CD4-positive, alpha-beta T cell treated with Interleukin-6 for 4 hours (primary cell): ENCODE results near the gene ANKRD44.

Source experiments
- DNase-seq: peaks from one replicate; pipeline ENCODE4 v3.0.0-alpha.2; 2020; ENCODE audit warnings: mixed read lengths

ANKRD44 gene

DNA sequence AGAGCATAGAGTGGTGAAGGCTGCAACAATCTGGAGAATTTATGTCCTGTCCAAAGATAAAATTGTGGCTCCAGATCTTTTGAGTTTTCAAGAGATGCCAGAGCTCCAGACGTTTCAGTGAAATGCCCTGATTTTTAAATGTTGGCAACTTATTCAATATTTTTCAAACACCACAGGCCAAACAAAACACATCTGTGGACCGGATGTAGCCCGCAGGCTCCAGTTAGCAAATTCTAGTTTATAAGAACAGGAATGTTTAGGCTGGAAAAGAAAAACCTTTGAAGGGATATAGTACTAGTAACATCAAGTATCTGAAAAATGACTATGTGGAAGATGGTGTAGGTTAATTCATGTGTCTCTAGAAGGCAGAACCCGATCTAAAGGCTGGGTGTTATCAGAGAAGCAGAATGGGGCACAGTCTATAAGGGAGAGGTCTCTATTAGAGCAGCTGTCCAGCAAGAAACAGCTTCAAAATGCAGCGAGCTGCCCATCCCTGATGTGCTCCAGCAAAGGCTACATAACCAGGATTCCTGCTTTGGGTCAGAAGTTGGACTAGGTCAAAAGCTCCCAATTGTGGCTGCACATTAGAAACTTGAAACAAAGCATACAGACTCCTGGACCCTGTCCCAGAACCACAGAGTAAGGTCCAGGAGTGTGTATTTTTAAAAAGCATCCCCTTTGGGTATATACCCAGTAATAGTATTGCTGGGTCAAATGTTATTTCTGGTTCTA is 105.9 kb downstream of the ANKRD44 start:
- DNase-seq: no peak

DNA sequence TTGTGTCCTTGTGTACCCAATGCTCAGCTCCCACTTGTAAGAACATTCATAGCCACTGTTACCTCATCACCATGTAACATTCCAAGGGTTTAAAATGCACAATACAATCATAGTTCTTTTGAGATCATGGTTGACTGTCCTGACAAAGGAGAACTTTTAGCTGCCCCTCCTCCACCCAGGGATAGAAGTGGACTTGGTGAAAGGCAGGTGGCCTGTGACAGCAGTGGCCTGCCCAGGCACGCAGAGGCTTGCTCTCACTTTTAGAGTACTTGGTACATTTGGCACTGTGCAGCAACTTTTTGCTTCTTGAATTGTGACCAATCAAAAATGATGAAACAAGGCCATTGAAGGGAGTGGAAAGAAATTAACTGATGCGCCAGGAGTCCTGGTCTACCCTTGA is 108.7 kb downstream of the ANKRD44 start:
- no peak for DNase-seq

DNA sequence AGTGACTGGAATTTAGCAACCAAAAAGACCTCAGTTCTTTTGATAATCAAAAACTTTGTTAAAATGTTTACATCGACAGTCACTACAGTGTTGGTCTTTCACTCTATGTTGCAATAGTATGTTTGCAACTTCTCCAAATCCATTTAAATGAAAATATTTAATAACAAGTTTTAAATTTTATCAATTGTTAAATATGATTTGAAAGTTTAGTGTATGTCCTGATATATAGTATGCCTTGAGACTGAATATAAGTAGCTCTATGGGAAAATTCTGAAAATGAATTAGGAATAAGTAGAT is 109.9 kb downstream of the ANKRD44 start:
- DNase-seq: no peak

DNA sequence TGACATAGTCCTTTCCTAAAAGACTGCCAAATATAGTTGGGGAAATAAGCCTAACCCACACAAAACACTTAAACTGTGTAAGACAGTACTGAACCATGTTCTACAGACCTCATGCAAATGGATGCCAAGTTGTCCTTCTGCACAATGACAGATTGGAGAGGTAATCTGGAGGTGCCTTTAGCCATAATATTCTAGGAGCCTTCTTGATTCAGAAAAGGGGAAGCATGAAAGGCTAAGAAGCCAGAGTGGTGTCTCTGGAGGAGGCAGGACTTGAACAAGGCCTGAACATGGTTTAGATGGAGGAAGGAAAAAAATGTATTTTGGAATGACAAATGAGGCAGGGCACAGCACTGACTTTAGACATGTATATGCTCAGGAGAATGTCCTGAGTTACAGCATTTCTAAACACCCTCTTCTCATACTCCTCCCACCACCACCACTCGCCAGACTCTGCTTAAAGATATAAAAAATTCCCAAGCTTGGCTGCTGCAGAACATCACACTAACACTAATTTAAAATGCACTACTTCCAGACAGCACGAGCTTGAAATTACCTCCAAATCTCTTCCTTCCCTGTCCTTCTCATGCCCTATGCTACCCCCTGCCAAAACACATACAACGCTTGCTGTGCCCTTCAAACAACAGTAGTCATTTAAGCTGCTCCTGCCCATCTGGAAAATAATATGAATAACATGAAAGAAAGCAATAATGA is 110.4 kb downstream of the ANKRD44 start:
- no peak for DNase-seq

DNA sequence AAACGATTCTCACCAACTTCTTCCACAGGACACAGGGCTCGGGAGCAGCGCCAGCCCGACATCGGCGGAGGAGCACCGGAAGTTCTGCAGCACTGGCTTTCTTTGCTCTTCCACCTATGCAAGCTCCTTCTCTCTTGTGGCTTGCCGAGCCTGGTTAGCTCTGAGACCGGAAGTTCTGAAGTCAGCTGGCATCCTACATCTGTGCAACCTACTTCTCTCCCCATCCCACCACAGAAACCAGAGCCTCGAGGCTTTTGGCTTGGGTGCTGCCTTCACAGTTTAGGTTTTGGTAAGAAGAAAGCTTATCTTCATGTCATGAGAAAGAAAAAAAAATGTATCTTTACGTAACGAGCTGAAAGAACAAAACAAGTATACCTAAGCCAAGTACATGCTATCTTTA is 111.7 kb downstream of the ANKRD44 start:
- peak; percentile 89 for DNase-seq

DNA sequence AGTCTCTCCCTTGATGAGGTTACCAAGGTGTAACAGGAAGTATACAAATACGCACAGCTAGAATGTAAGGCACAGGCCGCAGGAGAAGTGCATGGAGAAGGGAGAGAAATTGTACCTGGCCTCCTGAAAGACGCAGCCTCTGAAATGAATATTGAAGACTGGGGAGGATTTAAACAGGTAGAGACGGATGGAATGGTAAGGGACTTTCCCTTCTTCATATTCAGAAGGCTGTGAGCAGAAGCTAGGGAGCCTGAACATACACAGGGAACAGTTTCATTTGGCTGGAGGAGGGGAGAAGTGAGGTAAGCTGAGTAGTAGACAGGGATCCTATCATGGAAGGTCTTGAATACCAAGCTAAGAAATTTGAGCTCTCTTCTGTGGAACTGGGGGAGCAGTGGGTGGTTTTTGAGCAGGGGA is 112.7 kb downstream of the ANKRD44 start:
- DNase-seq: no peak

DNA sequence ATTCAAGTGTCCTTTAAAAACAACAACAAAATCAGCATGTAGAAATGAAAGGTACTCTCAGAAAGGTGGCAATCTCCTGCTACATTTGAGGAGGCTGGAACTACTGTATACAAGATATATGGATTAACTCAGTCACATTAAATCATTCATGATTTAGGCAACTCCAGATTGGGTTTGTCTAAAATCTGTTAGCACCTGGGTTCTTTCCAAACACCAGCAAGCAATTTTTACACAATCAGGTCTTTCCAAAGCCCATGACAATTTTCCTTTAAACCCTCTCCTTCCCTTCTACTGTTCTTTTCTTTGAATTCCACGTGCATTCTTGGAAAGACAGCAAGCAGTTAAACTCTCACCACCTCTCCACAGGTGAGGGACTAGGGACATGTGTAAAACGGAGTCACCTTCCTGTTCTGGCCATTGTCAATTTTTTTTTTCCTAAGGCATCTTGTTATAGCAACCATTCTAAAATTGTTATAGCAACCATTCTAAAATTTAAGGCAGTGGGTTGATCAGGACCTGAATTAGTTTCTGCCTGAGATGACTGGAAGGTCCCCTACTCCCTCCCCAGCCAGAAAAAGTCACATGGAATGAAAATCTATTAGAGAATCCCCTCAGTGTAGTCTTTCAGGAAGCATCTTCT is 113.9 kb downstream of the ANKRD44 start:
- DNase-seq: no peak

DNA sequence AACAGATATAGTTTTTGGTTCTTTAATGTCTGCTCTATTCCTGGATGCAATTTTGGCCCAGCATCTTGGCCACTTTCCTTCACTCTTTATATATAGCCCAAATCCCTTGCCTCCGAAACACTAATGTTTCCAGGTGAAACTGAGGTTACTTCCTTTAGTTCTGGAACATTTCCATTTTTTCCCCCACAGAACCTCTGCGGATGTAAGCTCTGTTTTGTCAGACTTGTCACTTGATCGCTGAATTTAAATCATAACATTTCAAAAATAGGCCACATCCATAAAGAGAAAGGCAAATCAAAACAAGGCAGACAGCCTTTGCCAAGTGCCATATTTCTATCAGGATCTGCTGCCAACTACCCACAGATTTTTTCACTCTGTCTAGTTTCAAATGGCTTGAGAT is 115.1 kb downstream of the ANKRD44 start:
- no peak for DNase-seq

DNA sequence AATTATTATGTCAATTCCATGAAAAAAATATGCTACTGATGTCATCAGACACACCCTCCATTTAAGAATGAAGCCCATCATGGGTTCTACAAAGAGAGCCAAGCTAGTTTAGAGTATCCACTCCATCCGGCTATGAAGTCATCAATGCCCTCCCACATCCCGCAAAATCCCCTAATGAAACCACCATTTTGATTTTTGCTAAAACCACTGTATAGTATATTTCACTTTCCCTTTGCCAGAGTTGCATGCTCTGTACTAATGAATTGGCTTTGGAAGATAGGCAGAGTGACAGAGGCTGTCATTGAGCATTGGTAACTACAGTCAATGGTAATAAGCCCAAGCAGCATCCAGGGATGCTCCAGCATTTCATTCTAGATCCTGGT is 118.6 kb downstream of the ANKRD44 start:
- DNase-seq: peak; percentile 33

DNA sequence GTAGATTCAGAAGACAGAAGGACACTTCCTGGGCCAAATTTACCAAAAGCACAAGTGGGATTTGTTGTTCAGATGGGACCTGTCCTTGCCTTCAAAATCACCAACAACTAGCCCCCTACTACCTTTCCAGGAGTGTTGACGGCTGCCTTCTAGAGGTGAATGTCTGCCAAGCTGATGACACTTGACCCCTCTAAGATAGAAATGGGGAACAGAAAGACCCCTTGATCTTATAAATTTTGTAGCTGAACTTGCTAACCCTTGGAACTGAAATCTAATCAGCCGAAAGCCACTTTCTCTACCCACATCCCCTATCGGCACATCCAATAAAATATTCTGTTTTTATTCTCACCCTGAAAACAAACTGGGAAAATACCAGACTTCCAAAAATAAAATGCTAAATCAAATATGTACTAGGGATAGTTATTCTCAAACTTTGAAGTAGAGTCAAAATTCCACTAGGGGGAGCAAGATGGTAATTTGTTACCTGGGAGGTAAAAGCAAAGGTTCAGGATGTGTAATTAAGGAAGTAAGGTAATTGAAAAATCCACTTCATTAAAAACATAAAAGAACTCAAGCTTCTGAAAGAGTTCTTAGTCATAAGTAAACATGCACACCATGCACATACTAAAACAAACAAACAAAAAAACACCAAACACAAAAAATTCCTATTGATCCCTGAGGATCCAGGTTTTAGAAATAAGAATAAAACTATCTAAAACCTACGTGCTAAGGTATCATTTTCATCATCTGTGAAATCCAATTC is 119.2 kb downstream of the ANKRD44 start:
- no peak for DNase-seq

DNA sequence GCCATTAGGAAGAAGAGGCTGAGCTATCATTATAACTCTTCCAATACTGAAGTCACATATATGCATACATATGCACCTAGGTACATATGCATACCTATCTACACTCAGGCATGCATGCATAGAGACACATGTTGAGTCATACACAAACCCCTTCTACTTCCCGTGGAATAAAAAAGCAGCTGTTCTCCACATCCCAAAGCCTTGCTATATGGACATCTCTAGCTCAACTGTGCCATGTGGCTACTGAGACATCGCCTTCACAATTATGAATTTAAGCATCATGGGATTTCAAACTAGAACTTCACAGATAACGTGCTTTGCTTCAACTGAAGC is 120.5 kb downstream of the ANKRD44 start:
- no peak for DNase-seq

DNA sequence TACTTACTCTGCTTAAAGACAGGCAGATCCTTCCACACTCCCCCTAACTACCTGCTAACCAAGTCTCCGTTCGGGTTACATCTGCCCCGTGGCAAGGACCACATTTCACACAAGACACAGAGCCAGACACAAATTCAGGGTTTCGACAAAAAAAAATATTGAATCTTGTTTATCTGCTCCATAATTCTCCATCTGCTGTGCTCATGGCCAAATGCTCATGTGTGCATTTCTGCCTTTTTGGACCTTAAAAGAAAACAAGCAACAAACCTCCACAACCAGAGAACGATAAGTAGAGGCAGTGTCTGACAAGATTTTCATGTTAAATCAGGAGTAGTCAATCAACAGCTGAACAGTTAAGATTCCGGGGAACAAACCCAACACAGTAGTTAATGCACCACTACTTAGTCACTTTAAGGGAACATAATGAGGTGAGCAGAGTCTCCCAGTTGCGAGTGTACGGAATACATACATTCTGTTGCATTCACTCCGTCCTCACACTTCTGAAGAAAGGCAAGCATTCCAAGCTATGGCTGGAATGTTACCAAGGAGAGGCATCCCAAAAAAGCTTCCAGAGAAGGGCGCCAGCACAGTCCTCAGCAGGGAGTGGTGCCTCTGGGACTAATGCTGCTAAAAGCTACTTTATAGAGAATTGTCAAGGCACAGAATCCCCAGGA is 121.0 kb downstream of the ANKRD44 start:
- no peak for DNase-seq

DNA sequence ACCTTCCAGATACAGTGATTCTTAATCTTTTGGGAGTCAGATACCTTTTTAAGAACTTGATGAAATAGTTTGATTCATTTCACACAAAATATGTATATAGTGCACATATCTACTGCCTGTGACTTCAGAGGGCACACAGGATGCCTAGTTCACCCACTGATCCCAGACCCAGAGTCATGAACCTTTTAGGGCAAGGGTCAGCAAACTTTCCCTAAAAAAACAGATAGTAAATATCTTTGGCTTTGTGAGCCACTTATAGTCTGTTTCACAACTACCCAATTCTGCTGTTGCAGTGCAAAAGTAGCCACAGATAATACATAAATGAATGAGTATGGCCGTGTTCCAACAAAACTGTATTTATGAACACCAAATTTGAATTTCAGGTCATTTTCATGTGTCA is 124.9 kb downstream of the ANKRD44 start:
- DNase-seq: no peak

DNA sequence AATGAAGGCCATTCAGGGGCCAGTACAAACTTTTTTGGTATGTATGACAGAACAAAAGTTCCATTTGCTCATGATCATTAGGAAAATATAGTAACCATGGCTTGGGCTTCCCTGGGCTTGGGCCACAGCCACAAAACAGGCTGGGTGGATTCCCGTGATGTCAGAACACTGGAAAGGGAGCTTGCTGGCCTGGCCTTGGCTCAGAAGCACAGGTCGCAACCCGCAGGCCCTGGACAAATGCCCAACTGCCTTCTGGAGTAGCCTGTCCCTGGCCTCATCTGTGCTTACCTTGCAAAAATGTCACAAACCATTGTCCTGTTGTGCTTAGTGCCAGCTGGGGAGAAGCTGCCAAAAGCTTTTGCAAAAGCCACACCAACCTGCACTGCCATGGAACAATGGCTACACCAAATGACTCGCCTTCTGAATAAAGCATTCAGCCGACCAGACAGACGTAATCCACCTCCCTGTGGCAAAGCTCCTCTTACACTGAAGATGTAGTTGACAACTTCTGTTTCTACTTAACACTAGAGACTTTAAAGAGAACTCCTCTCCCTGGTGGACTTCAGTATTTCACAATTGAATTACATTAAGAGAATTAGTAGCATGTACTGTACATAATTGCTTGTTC is 125.5 kb downstream of the ANKRD44 start:
- no peak for DNase-seq

DNA sequence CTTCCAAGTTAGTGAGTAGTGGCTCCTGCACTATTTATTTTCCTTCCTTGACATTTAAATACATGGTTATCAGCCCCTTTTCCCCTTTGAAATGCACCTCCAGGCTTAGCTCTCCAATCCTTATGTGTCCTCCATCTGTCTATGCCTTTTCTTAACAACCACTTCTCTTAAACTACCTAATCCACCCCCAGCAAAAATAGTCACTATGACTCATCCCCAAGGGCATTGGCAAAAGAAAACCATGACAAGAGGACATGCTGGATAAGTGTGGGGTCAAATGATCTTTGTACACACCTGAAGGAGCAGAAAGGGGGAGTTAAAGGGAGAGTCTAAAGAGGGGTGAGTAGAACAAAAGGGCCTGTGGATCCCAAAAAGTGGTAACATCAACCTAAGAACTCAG is 127.2 kb downstream of the ANKRD44 start:
- no peak for DNase-seq

DNA sequence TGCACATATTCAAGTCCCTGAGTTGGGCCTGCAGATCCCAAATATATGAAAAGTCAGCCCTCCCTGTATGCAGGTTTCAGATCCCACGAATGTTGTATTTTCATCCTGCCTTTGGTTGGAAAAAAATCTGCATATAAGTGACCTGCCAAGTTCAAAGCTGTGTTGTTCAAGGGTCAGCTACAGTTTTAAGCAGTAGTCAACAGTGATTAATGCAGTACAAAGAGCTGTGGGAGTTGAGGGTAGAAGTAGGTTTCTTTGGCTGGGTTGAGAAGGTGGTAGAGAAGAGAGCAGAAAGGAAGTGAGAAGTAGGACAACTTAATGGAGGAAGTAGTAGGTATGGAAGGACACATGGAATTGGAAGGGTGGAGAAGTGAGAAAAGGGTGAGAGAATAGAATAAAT is 127.9 kb downstream of the ANKRD44 start:
- no peak for DNase-seq

DNA sequence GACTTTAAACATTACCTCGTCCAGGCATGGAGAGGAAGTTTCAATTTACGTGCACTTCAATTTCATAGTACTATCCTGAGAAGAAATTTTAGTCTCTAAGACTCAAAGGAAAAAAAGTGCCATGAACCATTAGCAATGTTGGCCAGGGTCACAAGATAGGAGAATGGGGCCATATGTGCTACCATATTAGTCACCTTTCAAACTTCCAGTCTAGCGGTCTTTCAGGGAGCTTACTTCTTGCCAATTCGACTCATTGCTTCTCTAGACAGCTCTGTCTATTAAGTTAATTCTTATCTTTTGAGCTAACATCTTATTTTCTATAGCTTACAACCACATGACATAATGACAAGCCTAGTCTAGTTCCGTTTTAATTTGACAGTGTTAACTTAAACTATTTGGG is 129.1 kb downstream of the ANKRD44 start:
- DNase-seq: no peak

DNA sequence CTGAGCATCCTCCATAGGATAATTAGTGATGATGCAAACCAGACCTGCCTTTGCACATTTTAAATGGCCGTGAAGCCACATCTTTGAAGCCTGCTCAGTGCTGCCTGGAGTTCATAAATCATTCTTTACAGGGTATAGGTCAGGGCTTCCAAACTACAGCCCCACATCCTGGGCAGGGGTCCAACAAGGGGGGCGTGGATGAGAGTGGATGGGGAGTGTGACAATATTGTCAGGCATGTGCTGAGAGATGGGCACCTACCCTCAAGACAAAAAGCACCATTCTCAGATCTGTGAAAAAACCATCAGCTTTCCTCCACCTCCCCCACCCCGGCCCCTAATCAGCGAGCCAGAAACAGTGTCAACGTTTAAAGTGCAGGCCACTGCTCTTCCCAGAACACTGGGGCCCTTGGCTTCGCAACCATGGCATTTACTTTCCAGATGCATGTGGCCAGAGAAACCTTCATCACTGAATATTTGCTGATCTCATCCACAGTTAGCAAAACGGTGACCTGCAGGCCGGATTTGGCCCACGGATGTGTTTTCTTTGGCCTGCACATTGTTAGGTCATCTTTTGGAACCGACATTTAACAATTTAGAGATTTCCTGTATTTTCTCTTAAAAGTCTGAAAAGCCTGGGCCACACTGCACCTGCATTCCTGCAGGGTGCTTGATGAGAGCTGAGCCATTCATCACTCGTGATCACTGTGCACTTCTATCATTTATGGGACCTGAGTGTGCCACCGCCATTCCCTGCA is 130.7 kb downstream of the ANKRD44 start:
- no peak for DNase-seq

DNA sequence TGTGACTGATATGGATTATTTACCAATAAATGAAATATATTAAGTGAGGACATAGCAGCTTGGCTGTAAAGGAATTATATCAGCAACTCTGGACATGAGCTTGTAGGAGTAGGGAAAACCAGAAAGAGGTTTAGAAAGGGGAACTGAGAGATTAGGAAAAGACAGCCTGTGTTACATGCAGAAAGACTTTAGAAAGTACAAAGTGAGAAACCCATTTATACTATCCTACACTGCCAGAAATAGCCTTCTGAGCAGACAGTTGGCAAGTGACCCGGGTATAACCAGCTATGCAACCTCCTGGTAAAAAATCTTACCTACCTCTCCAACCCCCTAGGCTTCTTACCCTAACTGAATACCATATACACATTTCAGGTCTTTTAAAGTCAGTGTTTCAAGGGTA is 134.1 kb downstream of the ANKRD44 start:
- DNase-seq: no peak

DNA sequence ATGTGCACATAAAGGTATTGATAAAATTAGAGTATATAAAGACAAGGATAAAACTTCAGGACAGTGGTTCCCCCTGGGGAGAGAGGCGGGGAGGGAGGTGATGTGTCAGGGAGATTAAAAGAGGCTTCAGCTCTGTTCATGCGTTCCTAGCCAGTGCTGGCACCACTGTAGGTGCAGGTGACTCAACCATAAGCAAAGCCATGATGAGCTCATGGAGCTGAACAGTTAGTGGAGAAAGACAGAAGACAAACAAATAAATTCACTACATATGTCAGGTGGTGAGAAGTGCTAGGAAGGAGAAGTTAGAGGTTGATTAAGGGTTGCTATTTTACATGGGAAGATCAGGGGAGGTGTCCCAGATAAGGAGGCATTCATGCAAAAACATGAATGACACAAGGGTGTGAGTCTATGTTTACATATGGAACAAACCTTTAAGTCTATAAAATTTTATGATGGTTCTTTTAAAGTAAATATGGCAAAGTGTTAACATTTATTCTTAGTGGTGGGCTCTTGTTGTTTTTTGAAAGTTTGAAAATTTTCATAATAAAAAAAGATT is 136.0 kb downstream of the ANKRD44 start:
- DNase-seq: peak; percentile 21

DNA sequence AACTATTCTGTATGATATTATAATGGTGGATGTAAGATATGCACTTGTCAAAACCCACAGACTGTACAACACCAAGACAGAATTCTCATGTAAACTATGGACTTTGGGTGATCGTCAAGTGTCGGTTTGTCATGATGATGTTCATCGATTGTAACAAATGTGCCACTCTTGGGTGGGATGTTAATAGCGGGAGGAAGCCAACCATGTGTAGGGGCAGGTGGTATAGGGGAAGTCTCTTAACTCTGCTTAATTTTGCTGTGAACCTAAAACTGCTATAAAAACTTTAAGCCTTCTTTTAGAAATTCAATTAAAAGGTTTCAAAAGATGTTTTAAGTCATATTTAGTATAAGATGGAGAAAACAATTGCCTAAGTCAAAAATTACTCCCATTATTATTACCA is 139.0 kb downstream of the ANKRD44 start:
- no peak for DNase-seq

DNA sequence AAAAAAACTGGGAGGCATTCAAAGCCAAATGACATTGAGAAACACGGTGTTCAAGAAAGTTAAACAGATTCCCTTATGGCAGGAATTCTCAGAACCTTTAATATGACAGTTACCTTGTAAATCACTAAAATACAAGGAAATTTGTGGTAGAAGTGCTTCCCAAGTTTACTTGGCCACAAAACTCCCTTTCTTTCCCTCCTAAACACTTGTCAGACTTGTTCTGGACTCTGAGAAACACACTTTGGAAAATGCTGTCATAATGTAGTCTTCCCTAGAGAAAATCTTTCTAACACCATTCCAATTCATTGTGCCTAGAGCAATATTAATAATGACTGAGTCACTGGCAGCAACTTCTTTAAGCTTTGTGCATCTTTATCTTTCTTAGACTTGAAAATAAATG is 140.4 kb downstream of the ANKRD44 start:
- DNase-seq: no peak
